ENCODE data around the gene TMEM214.

Gene TMEM214

DNA sequence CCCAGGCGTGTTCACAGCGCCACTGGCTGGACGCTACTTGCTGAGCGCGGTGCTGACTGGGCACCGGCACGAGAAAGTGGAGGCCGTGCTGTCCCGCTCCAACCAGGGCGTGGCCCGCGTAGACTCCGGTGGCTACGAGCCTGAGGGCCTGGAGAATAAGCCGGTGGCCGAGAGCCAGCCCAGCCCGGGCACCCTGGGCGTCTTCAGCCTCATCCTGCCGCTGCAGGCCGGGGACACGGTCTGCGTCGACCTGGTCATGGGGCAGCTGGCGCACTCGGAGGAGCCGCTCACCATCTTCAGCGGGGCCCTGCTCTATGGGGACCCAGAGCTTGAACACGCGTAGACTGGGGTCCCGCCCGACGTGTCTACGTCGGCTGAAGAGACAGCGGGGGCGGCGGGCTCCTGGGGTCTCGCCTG is 52.9 kb downstream of the TMEM214 start:
- no peak for DNase-seq (ENCODE audit: low read depth)

DNA sequence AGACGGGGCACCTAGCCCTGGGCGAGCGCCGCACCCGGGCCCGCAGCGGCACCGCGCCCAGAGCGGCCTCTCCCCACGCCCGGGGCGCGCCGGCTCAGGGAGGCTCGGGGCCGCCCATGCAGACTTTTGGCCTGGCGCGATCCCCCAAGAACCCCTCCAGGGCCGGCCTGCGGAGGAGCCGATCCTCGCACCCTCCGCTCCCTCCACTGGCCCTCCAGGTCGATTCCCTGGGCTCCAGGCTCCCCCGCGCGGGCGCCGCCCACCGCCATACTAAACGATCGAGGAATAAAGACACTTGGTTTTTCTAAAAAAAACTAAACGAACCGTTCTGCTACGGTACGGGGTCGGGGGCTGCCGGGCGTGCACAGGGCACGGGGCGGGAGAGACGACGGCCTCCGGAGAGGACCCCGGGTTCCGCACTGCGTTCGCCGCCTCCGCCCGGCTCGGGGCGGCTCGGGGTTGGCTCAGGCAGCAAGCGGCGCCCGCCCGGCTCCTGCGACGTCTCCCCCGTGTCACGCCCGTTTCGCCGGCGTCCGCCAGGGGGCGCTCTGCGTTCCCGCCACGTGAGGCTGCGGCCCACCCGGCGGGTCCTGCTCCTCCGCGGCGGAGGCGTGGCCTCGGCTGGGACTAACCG is 53.4 kb downstream of the TMEM214 start:
- DNase-seq (ENCODE audit: low read depth): peak; percentile 99

- no peak for DNase-seq (ENCODE audit: low read depth)
These were observed 54.2 kb downstream of the TMEM214 start, which contains the start of gene KHK for GRCh38 chr2:27086724-27087593. KHK (plus strand) TSS chr2:27086772; CDS start chr2:27087260, 488 bp downstream.

DNA sequence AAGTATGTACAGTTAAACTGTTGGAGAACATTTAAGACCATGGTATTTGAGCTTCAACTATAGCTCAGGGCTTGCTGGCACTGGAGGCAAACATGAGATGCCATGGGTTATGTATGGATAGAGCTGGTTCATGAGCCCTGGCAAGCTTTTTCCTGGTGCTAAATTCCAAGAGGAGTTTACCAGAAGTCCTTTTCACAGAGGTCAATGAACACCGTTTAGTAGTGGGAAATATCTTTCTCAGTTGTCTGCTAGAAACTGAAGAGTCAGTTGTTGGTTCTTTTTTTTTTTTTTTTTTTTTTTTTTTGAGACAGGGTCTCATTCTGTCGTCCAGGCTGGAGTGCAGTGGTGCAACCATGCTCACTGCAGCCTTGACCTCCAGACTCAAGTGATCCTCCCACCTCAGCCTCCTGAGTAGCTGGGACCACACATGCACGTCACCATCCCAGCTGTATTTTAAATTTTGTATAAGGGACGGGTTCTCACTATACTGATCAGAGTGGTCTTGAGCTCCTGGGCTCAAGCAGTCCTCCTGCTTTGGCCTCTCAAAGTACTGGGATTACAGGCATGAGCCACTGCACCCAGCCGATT is 55.2 kb downstream of the TMEM214 start:
- DNase-seq (ENCODE audit: low read depth): no peak

DNA sequence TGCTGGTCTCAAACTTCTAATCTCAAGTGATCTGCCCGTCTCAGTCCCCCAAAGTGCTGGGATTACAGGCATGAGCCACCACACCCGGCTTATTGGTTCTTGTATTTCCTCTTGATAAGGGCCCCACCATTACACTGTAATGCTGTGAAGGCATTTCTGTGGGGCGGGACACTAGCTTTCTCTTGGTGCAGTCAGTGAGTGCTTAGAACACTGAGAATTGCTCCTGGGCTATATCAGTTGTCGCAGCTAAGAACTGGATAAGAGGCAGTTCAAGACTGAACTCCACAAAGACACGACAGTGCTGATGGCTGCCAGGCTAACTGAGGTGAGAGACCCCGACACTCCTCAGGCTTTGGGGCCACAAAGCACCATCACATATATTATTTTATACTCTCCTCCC is 55.9 kb downstream of the TMEM214 start:
- DNase-seq (ENCODE audit: low read depth): no peak

GRCh38 chr2:27089111-27089954 is 56.6 kb downstream of the TMEM214 start:
- no peak for DNase-seq (ENCODE audit: low read depth)

Measured in activated gamma-delta T cell treated with anti-CD3 and anti-CD28 coated beads, Interleukin-2, amount 50 U/mL, for 16 hours (primary cell).